ENCODE measurements around the gene GSN. TPM values are rescaled to one million over a fixed set of nuclear protein-coding genes. Genes with fewer than 3 reads are reported as not detected.

GSN gene
- total and polyA plus RNA-seq, 2 of the 13 experiments (the other 11 are each of a cell fraction or from before 2014, with no cell fraction given): 294 to 307 TPM

- TF ChIP-seq, protein P1, sequence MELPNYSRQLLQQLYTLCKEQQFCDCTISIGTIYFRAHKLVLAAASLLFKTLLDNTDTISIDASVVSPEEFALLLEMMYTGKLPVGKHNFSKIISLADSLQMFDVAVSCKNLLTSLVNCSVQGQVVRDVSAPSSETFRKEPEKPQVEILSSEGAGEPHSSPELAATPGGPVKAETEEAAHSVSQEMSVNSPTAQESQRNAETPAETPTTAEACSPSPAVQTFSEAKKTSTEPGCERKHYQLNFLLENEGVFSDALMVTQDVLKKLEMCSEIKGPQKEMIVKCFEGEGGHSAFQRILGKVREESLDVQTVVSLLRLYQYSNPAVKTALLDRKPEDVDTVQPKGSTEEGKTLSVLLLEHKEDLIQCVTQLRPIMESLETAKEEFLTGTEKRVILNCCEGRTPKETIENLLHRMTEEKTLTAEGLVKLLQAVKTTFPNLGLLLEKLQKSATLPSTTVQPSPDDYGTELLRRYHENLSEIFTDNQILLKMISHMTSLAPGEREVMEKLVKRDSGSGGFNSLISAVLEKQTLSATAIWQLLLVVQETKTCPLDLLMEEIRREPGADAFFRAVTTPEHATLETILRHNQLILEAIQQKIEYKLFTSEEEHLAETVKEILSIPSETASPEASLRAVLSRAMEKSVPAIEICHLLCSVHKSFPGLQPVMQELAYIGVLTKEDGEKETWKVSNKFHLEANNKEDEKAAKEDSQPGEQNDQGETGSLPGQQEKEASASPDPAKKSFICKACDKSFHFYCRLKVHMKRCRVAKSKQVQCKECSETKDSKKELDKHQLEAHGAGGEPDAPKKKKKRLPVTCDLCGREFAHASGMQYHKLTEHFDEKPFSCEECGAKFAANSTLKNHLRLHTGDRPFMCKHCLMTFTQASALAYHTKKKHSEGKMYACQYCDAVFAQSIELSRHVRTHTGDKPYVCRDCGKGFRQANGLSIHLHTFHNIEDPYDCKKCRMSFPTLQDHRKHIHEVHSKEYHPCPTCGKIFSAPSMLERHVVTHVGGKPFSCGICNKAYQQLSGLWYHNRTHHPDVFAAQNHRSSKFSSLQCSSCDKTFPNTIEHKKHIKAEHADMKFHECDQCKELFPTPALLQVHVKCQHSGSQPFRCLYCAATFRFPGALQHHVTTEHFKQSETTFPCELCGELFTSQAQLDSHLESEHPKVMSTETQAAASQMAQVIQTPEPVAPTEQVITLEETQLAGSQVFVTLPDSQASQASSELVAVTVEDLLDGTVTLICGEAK (IDR thresholded peaks at IDR 0.05): no peak
- TF ChIP-seq, protein P1 (CRISPR knock-in tag; IDR thresholded peaks at IDR 0.05): 0 out of 2 replicates have a peak, but pooled peaks have one; percentile 5
- TF ChIP-seq MLLT10 (CRISPR knock-in tag; IDR thresholded peaks at IDR 0.05): no peak
- peak; percentile 33 for TF ChIP-seq HNRNPLL (IDR thresholded peaks at IDR 0.05; ENCODE audit: low read depth, low read length, poor library complexity, severe bottlenecking)
- TF ChIP-seq MYC (CRISPR knock-in tag; IDR thresholded peaks at IDR 0.05; ENCODE audit: borderline replicate concordance): 0 out of 2 replicates have a peak, but pooled peaks have one; percentile 49
- TF ChIP-seq CHD4 (IDR thresholded peaks at IDR 0.05; ENCODE audit: borderline replicate concordance, low read length): no peak
- peak; percentile 17 for TF ChIP-seq ZMYM2 (CRISPR knock-in tag; IDR thresholded peaks at IDR 0.05)
- TF ChIP-seq ADNP (CRISPR knock-in tag; IDR thresholded peaks at IDR 0.05): no peak
- no peak for TF ChIP-seq HMG20A (CRISPR knock-in tag; IDR thresholded peaks at IDR 0.05; ENCODE audit: borderline replicate concordance)
- TF ChIP-seq ZNF639 (CRISPR knock-in tag; conservative IDR thresholded peaks at IDR 0.05): peak; percentile 21; the same call in 1 of the 2 replicates
- no peak for TF ChIP-seq ZBTB34 (CRISPR knock-in tag; IDR thresholded peaks at IDR 0.05)
- TF ChIP-seq, protein P2, sequence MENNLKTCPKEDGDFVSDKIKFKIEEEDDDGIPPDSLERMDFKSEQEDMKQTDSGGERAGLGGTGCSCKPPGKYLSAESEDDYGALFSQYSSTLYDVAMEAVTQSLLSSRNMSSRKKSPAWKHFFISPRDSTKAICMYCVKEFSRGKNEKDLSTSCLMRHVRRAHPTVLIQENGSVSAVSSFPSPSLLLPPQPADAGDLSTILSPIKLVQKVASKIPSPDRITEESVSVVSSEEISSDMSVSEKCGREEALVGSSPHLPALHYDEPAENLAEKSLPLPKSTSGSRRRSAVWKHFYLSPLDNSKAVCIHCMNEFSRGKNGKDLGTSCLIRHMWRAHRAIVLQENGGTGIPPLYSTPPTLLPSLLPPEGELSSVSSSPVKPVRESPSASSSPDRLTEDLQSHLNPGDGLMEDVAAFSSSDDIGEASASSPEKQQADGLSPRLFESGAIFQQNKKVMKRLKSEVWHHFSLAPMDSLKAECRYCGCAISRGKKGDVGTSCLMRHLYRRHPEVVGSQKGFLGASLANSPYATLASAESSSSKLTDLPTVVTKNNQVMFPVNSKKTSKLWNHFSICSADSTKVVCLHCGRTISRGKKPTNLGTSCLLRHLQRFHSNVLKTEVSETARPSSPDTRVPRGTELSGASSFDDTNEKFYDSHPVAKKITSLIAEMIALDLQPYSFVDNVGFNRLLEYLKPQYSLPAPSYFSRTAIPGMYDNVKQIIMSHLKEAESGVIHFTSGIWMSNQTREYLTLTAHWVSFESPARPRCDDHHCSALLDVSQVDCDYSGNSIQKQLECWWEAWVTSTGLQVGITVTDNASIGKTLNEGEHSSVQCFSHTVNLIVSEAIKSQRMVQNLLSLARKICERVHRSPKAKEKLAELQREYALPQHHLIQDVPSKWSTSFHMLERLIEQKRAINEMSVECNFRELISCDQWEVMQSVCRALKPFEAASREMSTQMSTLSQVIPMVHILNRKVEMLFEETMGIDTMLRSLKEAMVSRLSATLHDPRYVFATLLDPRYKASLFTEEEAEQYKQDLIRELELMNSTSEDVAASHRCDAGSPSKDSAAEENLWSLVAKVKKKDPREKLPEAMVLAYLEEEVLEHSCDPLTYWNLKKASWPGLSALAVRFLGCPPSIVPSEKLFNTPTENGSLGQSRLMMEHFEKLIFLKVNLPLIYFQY (CRISPR knock-in tag; IDR thresholded peaks at IDR 0.05; ENCODE audit: borderline replicate concordance): peak; percentile 50; the same call in 1 of the 2 replicates
Observed at GRCh38 chr9:121299467-121300282, 31.7 kb downstream of the GSN start (continued).

Measured in HepG2 (cell line).